ENCODE data around the gene TBC1D24. TPM values are rescaled to one million over a fixed set of nuclear protein-coding genes. Genes with fewer than 3 reads are reported as not detected.
"Not testable (repeated sequence)": the region's sequence is repeated elsewhere in the genome, so short reads cannot be mapped to it uniquely, and the experiment has no call there.

The TBC1D24 gene
- total RNA-seq, 1 donor from 2014 or later: 43.7 TPM

DNA sequence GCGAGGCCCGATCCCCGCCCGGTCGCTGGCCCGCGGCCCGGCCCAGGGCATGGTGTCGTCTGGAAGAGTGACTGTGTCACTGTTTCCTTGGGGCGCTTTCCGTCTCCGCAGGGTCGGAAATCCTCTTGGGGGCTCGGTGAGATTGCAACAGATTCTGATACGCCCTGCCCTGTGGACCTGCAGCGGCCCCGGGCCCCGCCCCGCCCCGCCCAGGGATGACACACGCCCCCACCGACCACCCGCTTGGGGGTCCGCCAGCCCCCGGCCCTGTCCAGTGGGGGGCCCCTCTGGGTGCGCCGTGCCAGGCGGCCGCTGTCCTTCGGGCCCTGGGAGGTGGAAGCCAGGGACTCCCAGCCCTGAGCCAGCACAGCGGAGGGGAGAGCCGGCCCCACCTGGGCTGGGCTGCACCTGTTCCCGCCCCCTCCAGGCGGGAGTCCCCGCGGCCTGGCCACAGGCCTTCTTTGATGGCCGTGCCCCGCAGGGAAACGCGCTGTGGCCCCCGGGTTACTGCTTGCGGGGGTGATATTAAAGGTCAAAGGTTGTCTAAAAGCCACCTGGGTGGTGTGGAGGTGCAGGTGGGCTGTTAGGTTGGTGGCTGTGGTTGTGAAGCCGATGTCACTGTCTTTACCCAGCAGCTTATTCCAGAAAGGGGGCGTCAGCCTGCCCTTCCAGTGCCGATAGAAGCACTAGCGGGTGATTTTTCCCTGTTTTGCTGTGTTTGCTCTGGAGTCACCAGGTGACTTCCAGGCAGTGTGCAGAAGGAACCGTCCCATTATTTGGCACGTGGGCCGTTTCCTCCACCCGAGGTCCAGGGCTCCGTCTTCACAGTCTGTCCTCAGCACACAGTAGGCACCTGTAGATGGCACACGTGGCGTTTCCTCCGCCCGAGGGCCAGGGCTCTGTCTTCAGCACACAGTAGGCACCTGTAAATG lies 752 bp downstream of the TBC1D24 start:
- peak; percentile 39 for ATAC-seq

DNA sequence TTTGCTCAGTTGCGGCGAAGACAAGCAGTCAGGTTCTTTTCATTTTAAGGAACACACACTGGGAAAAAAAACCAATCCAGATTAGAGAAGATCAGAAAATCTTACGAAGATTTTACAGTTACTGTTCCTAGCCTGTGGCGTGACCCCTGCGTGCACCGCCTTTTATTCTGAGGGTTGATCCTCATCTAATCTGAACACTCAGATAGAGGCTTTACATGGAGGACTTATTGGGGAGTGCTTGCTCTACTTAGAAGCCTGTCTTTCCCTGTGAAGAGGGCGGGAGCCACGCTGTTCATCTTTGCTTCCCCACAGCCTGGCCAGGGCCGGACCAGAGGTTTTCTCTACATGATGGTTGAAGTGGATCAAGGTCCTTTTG lies 1.4 kb downstream of the TBC1D24 start:
- intact Hi-C loops (cut with DNase I): no loop called here
- DNase-seq: no peak
- TF ChIP-seq, protein P1, sequence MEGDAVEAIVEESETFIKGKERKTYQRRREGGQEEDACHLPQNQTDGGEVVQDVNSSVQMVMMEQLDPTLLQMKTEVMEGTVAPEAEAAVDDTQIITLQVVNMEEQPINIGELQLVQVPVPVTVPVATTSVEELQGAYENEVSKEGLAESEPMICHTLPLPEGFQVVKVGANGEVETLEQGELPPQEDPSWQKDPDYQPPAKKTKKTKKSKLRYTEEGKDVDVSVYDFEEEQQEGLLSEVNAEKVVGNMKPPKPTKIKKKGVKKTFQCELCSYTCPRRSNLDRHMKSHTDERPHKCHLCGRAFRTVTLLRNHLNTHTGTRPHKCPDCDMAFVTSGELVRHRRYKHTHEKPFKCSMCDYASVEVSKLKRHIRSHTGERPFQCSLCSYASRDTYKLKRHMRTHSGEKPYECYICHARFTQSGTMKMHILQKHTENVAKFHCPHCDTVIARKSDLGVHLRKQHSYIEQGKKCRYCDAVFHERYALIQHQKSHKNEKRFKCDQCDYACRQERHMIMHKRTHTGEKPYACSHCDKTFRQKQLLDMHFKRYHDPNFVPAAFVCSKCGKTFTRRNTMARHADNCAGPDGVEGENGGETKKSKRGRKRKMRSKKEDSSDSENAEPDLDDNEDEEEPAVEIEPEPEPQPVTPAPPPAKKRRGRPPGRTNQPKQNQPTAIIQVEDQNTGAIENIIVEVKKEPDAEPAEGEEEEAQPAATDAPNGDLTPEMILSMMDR (IDR thresholded peaks at IDR 0.05): no peak
- Histone ChIP-seq H3K4me1 (peaks cover 32% of the 10 kb centered on the region), H3K4me3 (peak overlapping the region; percentile 70), H3K27ac (no peak overlapping the region), H3K27me3 (peaks cover 18% of the 10 kb centered on the region), H3K9me3 (no peaks in the 10 kb centered on the region), H3K36me3 (no peaks in the 10 kb centered on the region)
- ATAC-seq: no peak

More for the DNA sequence above, 752 bp downstream of the TBC1D24 start:
- Histone ChIP-seq H3K9me3 (no peaks in the 10 kb centered on the region), H3K27me3 (peaks cover 22% of the 10 kb centered on the region), H3K4me3 (peak overlapping the region; percentile 70), H3K4me1 (peaks cover 35% of the 10 kb centered on the region), H3K36me3 (no peaks in the 10 kb centered on the region), H3K27ac (peak overlapping the region; percentile 58)
- intact Hi-C loops (cut with DNase I): no loop called here
- peak; percentile 81 for DNase-seq
- TF ChIP-seq, protein P1 (IDR thresholded peaks at IDR 0.05): no peak

DNA sequence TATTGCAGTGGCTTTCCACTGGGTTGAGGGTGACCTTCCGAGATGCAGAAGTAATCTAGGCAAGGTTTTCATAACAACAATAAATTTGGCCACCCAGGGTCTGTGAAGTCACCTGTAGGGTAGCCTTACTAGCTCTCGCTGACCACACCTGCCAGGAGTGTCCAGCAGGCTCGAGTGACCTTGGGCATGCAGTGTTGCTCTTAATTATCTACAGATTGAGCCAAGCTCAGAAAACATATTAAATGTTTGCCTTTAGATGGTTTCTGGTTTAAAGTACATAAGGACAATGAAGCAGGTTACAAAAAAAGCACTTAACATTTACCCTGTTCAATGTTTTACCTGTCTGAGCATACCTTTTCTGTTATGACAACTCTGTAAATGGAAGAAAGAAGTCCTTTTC lies 1.8 kb downstream of the TBC1D24 start:
- Histone ChIP-seq H3K36me3 (no peaks in the 10 kb centered on the region), H3K4me1 (peaks cover 32% of the 10 kb centered on the region), H3K27ac (no peak overlapping the region), H3K27me3 (peaks cover 14% of the 10 kb centered on the region), H3K9me3 (no peaks in the 10 kb centered on the region), H3K4me3 (peak overlapping the region; percentile 70)
- intact Hi-C loops (cut with DNase I): no loop called here
- TF ChIP-seq, protein P1 (IDR thresholded peaks at IDR 0.05): no peak
- ATAC-seq (no peak), DNase-seq (no peak)

DNA sequence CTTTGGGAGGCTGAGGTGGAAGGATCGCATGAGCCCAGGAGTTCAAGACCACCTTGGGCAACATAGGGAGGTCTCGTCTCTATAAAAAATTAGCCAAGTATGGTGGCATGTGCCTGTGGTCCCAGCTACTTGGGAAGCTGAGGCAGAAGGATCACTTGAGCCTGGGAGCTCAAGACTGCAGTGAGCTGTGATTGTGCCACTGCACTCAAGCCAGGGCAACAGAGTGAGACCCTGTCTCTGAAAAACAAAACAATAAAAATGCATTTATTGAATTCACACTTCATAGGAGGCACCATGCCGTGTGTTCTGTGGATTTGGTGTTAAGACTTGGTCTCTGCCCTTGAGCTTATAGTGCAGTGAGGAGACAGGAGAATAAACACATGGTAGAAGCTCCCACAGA lies 2.4 kb downstream of the TBC1D24 start:
- DNase-seq (no peak), ATAC-seq (no peak)
- H3K27me3 ChIP-seq: peaks cover 8% of the 10 kb centered on the region
- H3K36me3 ChIP-seq: no peaks in the 10 kb centered on the region
- intact Hi-C loops (cut with DNase I): no loop called here
- H3K9me3 ChIP-seq: no peaks in the 10 kb centered on the region
- no peak overlapping the region for H3K4me3 ChIP-seq
- peaks cover 34% of the 10 kb centered on the region for H3K4me1 ChIP-seq
- TF ChIP-seq, protein P1 (IDR thresholded peaks at IDR 0.05): no peak
- H3K27ac ChIP-seq: no peak overlapping the region

DNA sequence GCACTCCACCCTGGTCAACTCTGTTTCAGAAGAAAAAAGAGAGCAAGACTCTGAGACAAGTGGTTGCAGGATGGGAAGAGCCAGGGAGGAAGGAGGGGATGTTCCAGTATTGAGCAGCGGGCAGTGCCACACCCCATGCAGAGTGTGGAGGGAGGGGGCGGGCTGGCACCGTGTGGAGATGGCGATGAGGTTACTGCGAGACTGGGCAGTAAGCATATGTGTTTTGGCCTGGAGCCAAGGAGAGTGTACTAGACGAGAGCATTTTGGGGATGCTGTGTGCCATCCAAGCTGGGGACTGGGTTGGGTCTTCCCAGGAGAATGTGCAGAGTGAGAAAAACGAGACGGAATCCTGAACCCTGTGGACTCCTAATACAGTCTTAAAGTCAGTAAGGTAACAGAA lies 3.4 kb downstream of the TBC1D24 start:
- Histone ChIP-seq H3K9me3 (no peaks in the 10 kb centered on the region), H3K4me3 (no peak overlapping the region), H3K4me1 (peaks cover 42% of the 10 kb centered on the region), H3K27me3 (no peaks in the 10 kb centered on the region), H3K27ac (no peak overlapping the region), H3K36me3 (no peaks in the 10 kb centered on the region)
- ATAC-seq (no peak), DNase-seq (no peak)
- intact Hi-C loops (cut with DNase I): no loop called here
- TF ChIP-seq, protein P1 (IDR thresholded peaks at IDR 0.05): no peak

DNA sequence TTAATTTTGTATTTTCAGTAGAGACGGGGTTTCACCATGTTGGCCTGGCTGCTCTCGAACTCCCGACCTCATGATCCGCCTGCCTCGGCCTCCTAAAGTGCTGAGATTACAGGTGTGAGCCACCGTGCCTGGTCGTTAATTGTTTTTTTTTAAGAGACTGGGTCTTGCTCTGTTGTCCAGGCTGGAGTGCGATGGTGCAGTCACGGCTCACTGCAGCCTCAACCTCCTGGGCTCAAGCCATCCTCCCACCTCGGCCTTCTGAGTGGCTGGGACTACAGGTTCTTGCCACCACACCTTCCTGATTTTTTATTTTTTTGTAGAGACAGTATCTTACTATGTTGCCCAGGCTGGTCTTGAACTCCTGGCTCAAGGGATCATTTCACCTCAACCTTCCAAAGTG lies 5.1 kb downstream of the TBC1D24 start:
- H3K36me3 ChIP-seq; H3K4me3 ChIP-seq; H3K9me3 ChIP-seq; DNase-seq; intact Hi-C loops (cut with DNase I); ATAC-seq; H3K27me3 ChIP-seq; H3K27ac ChIP-seq: not testable (repeated sequence)
- H3K4me1 ChIP-seq: peaks cover 52% of the 10 kb centered on the region

Measured in upper lobe of right lung (tissue), 1 donor.